HFF-Myc (cell line): ENCODE measurements around the gene SYNE2.

ENCODE experiments used
- DNase-seq: peaks from one replicate; pipeline ENCODE4 v3.0.0-alpha.2; 2011; ENCODE audit warnings: low read depth; ENCODE audit errors: extremely low read depth
- H3K4me3 ChIP-seq: replicated peaks from 2 replicates; pipeline ENCODE4 v1.5.1; 2011; ENCODE audit warnings: low read depth, mild to moderate bottlenecking, control low read depth, low read length
- TF ChIP-seq, protein P1 (sequence below): IDR thresholded peaks from 2 replicates; pipeline ENCODE4 v1.5.1; 2012; ENCODE audit warnings: mild to moderate bottlenecking, low read depth, low read length, control low read depth; ENCODE audit errors: missing control alignments

SYNE2 gene

DNA sequence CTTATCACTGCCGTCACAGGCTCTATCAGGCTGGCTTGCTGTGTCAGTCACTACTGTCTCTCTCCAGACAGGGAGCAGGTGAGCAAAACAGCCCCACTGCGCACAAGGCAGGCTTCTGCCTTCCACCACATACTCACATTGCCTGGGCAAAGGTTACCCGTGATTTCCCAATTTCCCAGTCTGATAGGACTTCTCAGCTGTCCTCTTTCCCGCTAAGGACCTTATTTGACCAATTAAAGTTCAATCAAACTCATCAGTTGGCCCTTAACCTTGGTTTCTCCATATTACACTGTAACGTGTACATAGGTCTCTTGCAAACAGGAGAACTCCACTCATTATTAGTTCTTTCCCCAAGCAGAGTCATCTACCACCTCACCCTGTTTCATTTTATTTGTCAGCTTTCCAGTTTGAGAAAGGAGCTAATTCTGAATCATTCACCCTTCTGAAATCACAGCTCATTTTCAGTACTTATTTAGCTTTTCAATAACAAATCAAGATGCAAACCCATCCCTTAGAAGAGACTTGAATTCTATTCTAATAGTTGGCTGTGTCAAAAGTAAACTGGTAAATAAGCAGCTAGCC is 270.5 kb downstream of the SYNE2 start:
- no peak for DNase-seq
- H3K4me3 ChIP-seq: no peak overlapping the region
- TF ChIP-seq, protein P1, sequence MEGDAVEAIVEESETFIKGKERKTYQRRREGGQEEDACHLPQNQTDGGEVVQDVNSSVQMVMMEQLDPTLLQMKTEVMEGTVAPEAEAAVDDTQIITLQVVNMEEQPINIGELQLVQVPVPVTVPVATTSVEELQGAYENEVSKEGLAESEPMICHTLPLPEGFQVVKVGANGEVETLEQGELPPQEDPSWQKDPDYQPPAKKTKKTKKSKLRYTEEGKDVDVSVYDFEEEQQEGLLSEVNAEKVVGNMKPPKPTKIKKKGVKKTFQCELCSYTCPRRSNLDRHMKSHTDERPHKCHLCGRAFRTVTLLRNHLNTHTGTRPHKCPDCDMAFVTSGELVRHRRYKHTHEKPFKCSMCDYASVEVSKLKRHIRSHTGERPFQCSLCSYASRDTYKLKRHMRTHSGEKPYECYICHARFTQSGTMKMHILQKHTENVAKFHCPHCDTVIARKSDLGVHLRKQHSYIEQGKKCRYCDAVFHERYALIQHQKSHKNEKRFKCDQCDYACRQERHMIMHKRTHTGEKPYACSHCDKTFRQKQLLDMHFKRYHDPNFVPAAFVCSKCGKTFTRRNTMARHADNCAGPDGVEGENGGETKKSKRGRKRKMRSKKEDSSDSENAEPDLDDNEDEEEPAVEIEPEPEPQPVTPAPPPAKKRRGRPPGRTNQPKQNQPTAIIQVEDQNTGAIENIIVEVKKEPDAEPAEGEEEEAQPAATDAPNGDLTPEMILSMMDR: no peak

DNA sequence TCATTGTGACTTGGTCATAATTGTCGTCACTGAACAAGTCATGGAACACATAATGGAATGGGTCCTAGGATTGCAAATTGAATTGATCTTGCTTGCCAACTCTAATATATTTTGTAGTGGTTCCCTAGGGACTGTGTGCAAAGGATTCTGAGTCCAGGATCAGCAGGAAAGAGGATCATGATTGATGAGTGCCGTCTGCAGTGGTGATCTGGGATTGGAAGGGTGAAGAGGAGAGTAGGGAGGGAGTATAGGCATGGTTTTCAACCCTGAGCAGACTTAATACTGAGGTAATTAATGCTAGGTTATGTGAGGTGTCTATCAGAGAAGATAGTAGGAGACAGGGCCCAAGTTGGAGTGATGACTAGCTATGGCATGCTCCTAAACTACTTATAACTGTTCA is 272.5 kb downstream of the SYNE2 start:
- TF ChIP-seq, protein P1: no peak
- H3K4me3 ChIP-seq: no peak overlapping the region
- DNase-seq: no peak

DNA sequence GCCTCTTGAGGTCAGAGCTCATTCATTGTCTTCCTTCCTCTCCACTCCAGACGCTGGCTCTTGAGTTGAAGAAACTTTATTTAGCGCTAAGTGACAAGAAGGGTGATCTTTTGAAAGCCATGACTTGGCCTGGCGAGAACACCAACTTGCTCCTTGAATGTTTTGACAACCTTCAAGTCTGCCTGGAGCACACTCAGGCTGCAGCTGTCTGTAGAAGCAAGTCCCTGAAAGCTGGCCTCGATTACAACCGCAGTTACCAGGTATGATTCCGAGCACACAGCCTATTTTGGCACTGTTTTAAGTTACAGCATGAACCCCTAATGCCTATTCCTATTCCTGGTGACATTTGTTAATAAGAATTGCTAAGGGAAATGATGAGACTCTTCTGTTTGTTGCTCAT is 273.7 kb downstream of the SYNE2 start:
- no peak for DNase-seq
- TF ChIP-seq, protein P1: no peak
- no peak overlapping the region for H3K4me3 ChIP-seq

DNA sequence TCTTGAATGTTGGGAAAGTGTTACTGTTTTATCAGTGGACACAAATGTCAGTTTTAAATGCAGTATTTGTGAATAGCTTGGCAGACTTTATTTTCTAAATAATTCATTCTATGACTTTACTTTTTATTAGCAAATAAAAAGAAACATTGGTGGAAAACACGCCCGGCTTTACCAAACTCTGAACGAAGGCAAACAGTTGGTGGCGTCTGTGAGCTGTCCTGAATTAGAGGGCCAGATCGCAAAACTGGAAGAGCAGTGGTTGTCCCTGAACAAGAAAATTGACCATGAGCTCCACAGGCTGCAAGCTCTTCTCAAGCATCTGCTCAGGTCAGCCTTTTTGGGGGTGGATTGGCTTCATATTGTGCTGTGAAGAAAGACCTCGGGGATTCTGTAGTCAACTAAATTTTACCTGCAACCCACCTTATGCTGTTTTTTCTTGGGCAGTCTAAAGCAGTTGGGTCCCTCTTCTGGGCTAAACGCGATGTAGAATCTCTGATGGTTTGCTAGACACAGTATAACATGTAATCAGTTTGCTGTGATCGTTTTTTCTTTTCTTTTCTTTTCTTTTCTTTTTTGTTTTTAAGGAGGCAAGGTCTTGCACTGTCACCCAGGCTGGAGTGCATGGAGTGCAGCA is 285.0 kb downstream of the SYNE2 start:
- H3K4me3 ChIP-seq: no peak overlapping the region
- DNase-seq: no peak
- TF ChIP-seq, protein P1: peak; percentile 19

DNA sequence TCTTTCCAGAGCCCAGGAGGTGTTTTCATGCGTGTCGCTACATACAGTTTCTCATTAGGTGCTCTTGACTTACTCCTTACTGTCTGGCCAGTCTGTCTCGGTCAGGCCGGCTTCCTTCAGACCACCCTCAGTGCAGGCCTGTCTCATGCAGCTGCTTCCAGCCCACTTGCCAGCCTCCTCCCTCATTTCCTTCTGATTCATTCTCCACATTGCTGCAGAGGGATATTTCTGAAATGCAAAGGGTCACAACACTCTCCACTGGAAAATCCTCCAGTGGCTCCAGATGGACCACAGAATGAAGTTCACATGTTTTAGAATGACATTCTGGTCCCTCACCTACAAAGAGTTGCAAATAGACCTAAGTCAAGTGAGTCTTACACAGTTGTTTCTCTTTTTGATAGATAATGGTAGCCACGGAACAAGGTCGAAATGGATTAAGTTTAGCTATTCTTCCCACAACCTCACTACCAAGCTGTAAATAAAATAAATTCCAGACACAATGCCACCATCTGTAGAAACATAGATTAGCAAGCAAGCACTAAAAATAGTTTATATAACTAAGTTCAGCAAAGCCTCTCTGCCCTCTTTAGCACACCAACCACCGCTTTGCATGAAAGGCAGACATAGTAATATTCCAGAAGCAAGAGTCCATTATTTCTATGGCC is 294.5 kb downstream of the SYNE2 start:
- H3K4me3 ChIP-seq: no peak overlapping the region
- DNase-seq: no peak
- TF ChIP-seq, protein P1: no peak

DNA sequence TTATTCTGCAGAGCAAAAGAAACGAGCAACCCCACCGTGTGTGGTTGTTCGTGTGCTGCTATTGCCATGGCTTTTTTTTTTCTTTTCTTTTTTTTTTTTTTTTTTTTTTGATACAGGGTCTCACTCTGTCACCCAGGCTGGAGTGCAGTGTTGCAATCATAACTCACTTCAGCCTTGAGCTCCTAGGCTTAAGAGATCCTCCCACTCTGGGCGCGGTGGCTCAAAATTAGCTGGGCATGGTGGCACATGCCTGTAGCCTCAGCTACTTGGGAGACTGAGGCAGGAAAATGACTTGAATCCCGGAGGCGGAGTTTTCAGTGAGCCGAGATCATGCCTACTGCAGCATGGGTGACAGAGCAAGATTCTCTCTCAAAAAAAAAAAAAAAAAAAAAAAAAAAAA is 297.1 kb downstream of the SYNE2 start:
- TF ChIP-seq, protein P1: no peak
- H3K4me3 ChIP-seq: no peak overlapping the region
- DNase-seq: no peak
